T-helper 22 cell (primary cell): ENCODE data around the gene ADAM23.

Source experiments
- DNase-seq: peaks from one replicate; pipeline ENCODE4 v3.0.0-alpha.2; 2020; ENCODE audit warnings: low read depth

The ADAM23 gene

DNA sequence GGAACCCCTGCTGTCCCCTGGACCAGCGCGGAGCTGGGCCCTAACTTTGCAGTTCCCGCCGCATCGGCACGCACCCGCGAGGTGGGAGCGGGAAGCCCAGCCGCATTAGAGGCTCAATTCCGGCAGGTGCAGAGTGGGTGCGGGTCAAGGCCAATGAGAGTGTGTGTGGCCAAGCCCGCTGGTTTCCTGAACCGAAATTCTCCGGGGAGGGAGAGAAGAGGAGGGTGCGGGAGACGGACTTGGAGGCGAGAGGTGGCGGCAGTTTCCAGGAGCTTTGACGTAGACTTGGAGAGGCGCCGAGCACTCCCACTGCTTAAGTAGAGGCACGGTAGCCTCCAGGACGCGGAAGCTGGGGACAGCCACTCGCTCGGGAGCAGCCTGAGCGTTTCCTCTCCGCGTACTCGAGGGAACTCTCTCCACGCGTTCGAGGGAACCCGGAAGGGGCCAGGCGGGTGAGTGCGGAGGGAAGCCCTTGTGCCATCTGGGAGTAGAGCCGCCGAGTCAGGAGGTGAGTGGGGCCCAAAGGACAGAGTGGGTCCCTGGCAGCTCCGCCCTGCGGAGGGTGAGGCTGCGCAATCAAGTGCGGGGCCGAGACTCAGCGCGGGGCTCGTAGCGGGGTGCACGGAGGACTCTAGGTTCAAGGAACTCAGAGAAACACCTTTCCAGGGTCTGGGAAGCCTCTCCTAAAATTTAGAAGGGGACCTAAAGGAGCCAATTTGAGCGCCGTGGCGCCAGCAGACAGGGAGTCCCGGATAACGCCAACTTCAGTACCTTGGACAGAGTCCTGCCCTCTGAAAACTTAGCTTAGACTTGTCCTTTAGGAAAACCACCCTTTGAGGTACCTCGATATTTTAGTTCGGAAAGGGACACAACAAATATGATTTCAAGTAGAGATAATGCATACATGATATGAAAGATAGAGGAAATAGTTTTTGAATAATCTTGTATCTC, 199.0 kb downstream of the ADAM23 start, which contains the start of gene FAM237A:
TSS of gene FAM237A (plus strand) at position 413 of the 951 bp plus-strand sequence. CDS start 1,750 bp downstream, outside the sequence.
- no peak for DNase-seq

DNA sequence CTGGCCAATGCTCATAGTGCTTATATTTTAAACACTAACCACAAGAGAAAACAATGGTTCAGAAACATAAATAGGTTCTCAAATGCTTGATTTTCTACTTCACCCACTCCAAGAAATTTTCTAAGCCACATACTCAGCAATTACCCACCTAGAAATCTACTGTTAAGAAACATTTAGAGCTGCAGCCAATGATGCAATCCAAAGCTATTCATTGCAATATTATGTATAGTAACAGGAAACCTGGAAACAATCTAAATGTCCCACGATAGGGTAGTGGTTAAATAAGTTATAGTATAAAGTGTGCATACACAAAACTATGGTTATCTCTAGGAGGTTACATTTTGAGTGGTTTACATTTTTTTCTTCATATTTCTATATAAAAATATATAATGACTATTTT, 204.7 kb downstream of the ADAM23 start:
- DNase-seq: no peak

DNA sequence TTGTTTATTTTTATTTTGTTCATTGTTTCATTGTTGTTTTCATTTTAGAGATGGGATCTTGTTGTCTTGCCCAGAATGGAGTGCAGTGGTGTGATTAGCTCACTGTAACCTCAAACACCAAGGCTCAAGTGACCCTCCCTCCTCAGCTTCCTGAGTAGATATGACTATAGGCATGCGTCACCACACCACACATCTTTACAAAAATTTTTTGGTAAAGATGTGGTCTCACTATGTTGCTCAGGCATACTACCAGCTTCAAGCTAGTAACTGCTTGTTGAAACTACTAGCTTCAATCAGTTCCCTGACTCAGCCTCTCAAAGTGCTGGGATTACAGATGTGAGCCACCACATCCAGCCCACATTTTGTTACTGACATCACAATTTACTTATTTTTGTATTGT, 213.8 kb downstream of the ADAM23 start:
- no peak for DNase-seq

DNA sequence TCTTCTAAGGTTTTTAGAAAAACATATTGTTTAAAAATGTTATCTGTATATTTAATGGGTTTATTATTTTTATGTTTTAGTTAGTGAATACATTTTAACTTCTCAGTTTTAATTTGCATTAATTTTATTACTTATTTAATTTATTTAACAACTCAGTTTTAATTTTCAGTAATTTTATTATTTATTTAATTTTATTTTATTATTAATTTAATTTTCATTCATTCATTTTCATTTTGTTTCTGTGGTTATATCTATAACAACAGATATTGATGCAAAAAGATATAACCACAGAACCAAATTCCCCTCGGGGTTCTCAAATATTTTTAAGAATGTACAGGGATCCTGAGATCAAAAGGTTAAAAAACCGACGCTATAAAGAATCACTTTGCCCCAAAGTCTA, 221.9 kb downstream of the ADAM23 start:
- no peak for DNase-seq
